ENCODE results near the gene IGFL3. TPM values are rescaled to one million over a fixed set of nuclear protein-coding genes. Genes with fewer than 3 reads are reported as not detected.

The IGFL3 gene
- total and polyA plus RNA-seq, 9 of the 15 experiments (the other 6 are each of a cell fraction or from before 2014, with no cell fraction given), result not detected

- TF ChIP-seq MAFF (IDR thresholded peaks at IDR 0.05; ENCODE audit: low read length), result no peak
- TF ChIP-seq ZNF764 (CRISPR knock-in tag; IDR thresholded peaks at IDR 0.05; ENCODE audit: low read depth), result no peak
- TF ChIP-seq NR2C2 (CRISPR knock-in tag; IDR thresholded peaks at IDR 0.05), result no peak
- TF ChIP-seq NR2C2 (tag; IDR thresholded peaks at IDR 0.05), result no peak
- no peak for TF ChIP-seq ZFX (CRISPR knock-in tag; IDR thresholded peaks at IDR 0.05)
- TF ChIP-seq ZNF3 (CRISPR knock-in tag; IDR thresholded peaks at IDR 0.05), result no peak
Observed at GRCh38 chr19:46124638-46125115, at the start of gene IGFL3 (continued).

DNA sequence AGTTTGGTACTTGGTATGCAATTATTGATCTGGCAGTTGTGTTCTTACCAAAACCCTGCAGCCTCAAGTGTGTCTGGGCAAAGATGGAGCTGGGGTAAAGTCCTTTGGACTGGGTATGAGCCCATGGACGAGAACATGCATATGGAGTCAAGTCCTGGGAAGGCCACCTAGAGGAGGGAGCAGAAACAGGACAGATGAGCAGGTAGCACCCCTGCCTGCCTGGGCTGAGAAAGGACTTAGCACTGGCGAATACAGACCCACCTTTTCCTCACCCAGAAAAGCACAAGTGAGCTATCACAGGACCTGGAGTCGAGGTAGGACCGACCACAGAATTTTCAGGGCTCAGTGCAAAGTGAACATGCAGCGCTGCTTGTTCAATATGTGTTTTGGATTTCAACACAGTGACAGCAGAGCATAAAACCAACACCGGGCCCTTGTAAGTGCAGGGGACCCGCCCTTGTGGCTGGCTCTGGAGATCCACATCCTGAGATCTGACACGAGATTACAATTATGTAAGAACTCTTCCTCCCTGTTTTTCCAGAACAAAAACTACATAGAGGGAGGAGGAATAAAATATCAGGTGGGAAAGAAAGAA lies 49.5 kb upstream of the IGFL3 start:
- POLR2A ChIA-PET, result interaction anchor here (0.6 kb wide), 1 partner anchor 8 kb away, joined by 3 read pairs; no protein-coding TSS in a partner anchor
- ATAC-seq (no peak), FAIRE-seq (no peak), DNase-seq (ENCODE audit: extremely low read depth in 1 of 4, low spot score in 3 of 4) (no peak)
- BruUV-seq (replicated peaks), result no TSS peak
- TF ChIP-seq CTCFL (IDR thresholded peaks at IDR 0.05; ENCODE audit: borderline replicate concordance, insufficient read depth, low read depth, low read length, poor library complexity, severe bottlenecking) (peak; percentile 21), ZKSCAN8 (CRISPR knock-in tag; IDR thresholded peaks at IDR 0.05) (no peak), ZBTB7A (IDR thresholded peaks at IDR 0.05; ENCODE audit: borderline replicate concordance, control insufficient read depth, low read depth, low read length) (no peak), ZNF79 (CRISPR knock-in tag; IDR thresholded peaks at IDR 0.05; ENCODE audit: low read depth) (no peak), ELK3 (CRISPR knock-in tag; IDR thresholded peaks at IDR 0.05) (no peak)
- TF ChIP-seq, protein P1, sequence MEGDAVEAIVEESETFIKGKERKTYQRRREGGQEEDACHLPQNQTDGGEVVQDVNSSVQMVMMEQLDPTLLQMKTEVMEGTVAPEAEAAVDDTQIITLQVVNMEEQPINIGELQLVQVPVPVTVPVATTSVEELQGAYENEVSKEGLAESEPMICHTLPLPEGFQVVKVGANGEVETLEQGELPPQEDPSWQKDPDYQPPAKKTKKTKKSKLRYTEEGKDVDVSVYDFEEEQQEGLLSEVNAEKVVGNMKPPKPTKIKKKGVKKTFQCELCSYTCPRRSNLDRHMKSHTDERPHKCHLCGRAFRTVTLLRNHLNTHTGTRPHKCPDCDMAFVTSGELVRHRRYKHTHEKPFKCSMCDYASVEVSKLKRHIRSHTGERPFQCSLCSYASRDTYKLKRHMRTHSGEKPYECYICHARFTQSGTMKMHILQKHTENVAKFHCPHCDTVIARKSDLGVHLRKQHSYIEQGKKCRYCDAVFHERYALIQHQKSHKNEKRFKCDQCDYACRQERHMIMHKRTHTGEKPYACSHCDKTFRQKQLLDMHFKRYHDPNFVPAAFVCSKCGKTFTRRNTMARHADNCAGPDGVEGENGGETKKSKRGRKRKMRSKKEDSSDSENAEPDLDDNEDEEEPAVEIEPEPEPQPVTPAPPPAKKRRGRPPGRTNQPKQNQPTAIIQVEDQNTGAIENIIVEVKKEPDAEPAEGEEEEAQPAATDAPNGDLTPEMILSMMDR (IDR thresholded peaks at IDR 0.05 in 2 of 3, conservative IDR thresholded peaks at IDR 0.05 in 1 of 3; ENCODE audit: insufficient read depth in 2 of 3, low read depth in 1 of 3, low read length in 3 of 3), result peak in 2 of 3 experiments; percentile 6 to 17; a peak in 1 of 6 replicates
- Histone ChIP-seq H3K27ac (ENCODE audit: extremely low read depth, low read depth, low read length) (no peak overlapping the region), H3K4me1 (replicated peaks in 1 of 2; ENCODE audit: control insufficient read depth in 2 of 2, insufficient read depth in 2 of 2, low read length in 2 of 2) (peaks cover 0 to 2% of the 10 kb centered on the region in 2 experiments; a peak in 2 of 5 replicates), H3K9me1 (ENCODE audit: control insufficient read depth, insufficient read depth, low read length) (no peaks in the 10 kb centered on the region), H4K20me1 (replicated peaks; ENCODE audit: control insufficient read depth, insufficient read depth, low read length) (no peaks in the 10 kb centered on the region), H3K27me3 (ENCODE audit: control insufficient read depth in 2 of 2, insufficient read depth in 2 of 2, low read length in 2 of 2) (peaks cover 0 to 13% of the 10 kb centered on the region in 2 experiments; a peak in 2 of 5 replicates), H3K9ac (ENCODE audit: insufficient read depth in 1 of 2, low read depth in 2 of 2, low read length in 2 of 2) (no peak overlapping the region), H3K79me2 (ENCODE audit: control insufficient read depth, insufficient read depth, low read length) (no peaks in the 10 kb centered on the region), H2AFZ (ENCODE audit: low read depth, low read length) (no peak overlapping the region), H3K9me3 (replicated peaks; ENCODE audit: control insufficient read depth, insufficient read depth, low read depth, low read length) (no peaks in the 10 kb centered on the region), H3K36me3 (ENCODE audit: control insufficient read depth, insufficient read depth, low read length) (no peaks in the 10 kb centered on the region), H3K4me3 (no peak overlapping the region), H3K4me2 (ENCODE audit: insufficient read depth, low read length) (no peak overlapping the region)
- WGBS (ENCODE audit: insufficient coverage, low coverage, missing lambda C conversion rate), result 0% methylated on average over 8 of the region's 8 CpGs
- CTCF ChIA-PET (ENCODE audit: low intra/inter-chr PET ratio), result no interaction called here
- intact Hi-C loops (cut with micrococcal nuclease), result no loop called here
- in situ Hi-C loops (cut with MboI), result no loop called here

Measured in K562 (cell line).